Esophagus muscularis mucosa (tissue), 3 donors: ENCODE measurements around the gene CDH18.

Source experiments
- EP300 ChIP-seq: sonication (generic); formaldehyde crosslinking; IDR thresholded peaks from one replicate; pipeline ENCODE4 v1.6.1; 2017; ENCODE audit warnings: antibody characterized with exemption
- POLR2A ChIP-seq: fragments of 450-650 bp; IDR thresholded peaks from one replicate; pipeline ENCODE4 v1.6.1; 2017; ENCODE audit warnings: antibody characterized with exemption, moderate library complexity, mild to moderate bottlenecking, low read depth
- POLR2AphosphoS5 ChIP-seq, 2 donors: sonication (generic); formaldehyde crosslinking; IDR thresholded peaks; one replicate each; pipeline ENCODE4 v1.6.1; 2017; ENCODE audit warnings: antibody characterized with exemption in 2 of 2

DNA sequence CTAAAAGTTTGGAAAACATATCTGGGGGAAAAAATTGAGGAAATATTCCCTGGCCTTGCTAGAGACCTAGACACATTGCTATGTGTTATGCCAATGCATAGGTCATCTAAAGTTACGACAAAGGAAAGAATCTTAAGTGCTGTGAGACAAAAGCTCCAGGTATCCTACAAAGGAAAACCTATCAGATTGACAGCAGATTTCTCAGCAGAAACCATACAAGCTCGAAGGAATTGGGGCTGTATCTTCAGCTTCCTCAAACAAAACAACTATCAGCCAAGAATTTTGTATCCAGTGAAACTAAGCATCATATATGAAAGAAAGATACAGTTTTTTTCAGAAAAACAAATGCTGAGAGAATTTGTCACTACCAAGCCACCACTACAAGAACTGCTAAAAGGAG lies 234.4 kb downstream of the CDH18 start:
- TF ChIP-seq POLR2A (no peak), POLR2AphosphoS5 (IDR thresholded peaks at IDR 0.05) (no peak), EP300 (no peak)
